Calu3 (cell line): ENCODE measurements around the gene FHAD1. TPM values are rescaled to one million over a fixed set of nuclear protein-coding genes. Genes with fewer than 3 reads are reported as not detected.
"Not testable (repeated sequence)": the region's sequence is repeated elsewhere in the genome, so short reads cannot be mapped to it uniquely, and the experiment has no call there.

Source experiments
- BruUV-seq: library from RNA; stranded (reverse); fragments of 400-500 nt; replicated peaks from 2 replicates; lab custom pipeline; 2021; lab: Mats Ljungman, UMichigan
- CTCF ChIA-PET: fragments of 300-600 bp; sonication (Branson Sonifier 250); formaldehyde crosslinking; loops from one replicate; lab custom pipeline; 2022; ENCODE audit warnings: antibody characterized with exemption; lab: Charles Lee
- DNase-seq: peaks from one replicate; pipeline ENCODE4 v3.0.0; 2022
- H3K27ac Mint-ChIP-seq: one replicate; pipeline ENCODE4 v1.8.0; 2022; ENCODE audit warnings: mixed read lengths; ENCODE audit not compliant: unreplicated experiment
- H3K27me3 Mint-ChIP-seq: one replicate; pipeline ENCODE4 v1.8.0; 2022; ENCODE audit warnings: mixed read lengths; ENCODE audit not compliant: unreplicated experiment
- H3K36me3 Mint-ChIP-seq: one replicate; pipeline ENCODE4 v1.8.0; 2022; ENCODE audit warnings: mild to moderate bottlenecking, moderate library complexity, mixed read lengths; ENCODE audit not compliant: insufficient read depth, unreplicated experiment
- H3K4me1 Mint-ChIP-seq: one replicate; pipeline ENCODE4 v1.8.0; 2022; ENCODE audit warnings: mild to moderate bottlenecking, low read depth, mixed read lengths; ENCODE audit not compliant: unreplicated experiment
- H3K4me3 Mint-ChIP-seq: one replicate; pipeline ENCODE4 v1.8.0; 2022; ENCODE audit warnings: mild to moderate bottlenecking, low read depth, moderate library complexity, mixed read lengths; ENCODE audit not compliant: unreplicated experiment
- H3K9me3 Mint-ChIP-seq: one replicate; pipeline ENCODE4 v1.8.0; 2022; ENCODE audit warnings: low read depth, mixed read lengths; ENCODE audit not compliant: unreplicated experiment
- CTCF ChIP-seq: fragments of 200-600 bp; IDR thresholded peaks from one replicate; pipeline ENCODE4 v1.8.0; 2022; ENCODE audit warnings: antibody characterized with exemption; ENCODE audit not compliant: unreplicated experiment
- intact Hi-C: fragments of 100-400 bp; cut with micrococcal nuclease; formaldehyde crosslinking; loops from one replicate; pipeline ENCODE4 v1.10.0; 2022; ENCODE audit not compliant: unreplicated experiment
- total RNA-seq: library from RNA; stranded (reverse); gene quantifications from 2 replicates; pipeline ENCODE4 v1.2.3, GENCODE V29; 2022

The FHAD1 gene
- total RNA-seq, 1 experiment from 2014 or later = 2.7 TPM

- peak overlapping the region; percentile 24 for H3K4me3 Mint-ChIP-seq
- TF ChIP-seq CTCF = no peak
- peak overlapping the region; percentile 60 for H3K27ac Mint-ChIP-seq
- no peaks in the 10 kb centered on the region for H3K27me3 Mint-ChIP-seq
- intact Hi-C loops = no loop called here
- BruUV-seq = no TSS peak
- no peaks in the 10 kb centered on the region for H3K4me1 Mint-ChIP-seq
- CTCF ChIA-PET = interaction anchor here (0.6 to 2.6 kb wide), 3 partner anchors 15 to 192 kb away, joined by 3 to 20 read pairs (median 3); no protein-coding TSS in a partner anchor
- H3K36me3 Mint-ChIP-seq = peaks cover 28% of the 10 kb centered on the region
- no peak for DNase-seq
- no peaks in the 10 kb centered on the region for H3K9me3 Mint-ChIP-seq
Measured at GRCh38 chr1:15432324-15432723, 185.3 kb downstream of the FHAD1 start.

DNA sequence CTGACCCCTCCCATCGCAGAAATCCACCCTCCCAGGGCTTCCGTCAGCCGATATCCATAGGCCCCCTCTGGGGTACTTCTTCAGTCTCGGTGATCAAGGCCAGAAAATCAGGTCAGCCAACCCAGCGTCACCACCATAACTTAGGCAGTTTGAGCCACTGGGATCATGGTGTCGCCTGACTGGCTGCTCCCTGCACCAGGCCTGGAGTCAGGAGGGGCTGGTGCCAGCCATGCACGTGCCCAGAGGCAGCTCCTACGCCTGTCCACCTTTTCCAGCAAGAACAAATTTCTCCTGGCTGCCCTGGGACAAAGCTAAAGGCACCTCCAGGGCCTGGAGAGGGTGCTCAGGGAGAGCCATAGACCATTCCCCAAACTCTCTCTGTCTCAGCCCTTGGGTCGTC lies 186.4 kb downstream of the FHAD1 start:
- no peaks in the 10 kb centered on the region for H3K27me3 Mint-ChIP-seq
- intact Hi-C loops = no loop called here
- TF ChIP-seq CTCF = no peak
- CTCF ChIA-PET = no interaction called here
- no peaks in the 10 kb centered on the region for H3K4me1 Mint-ChIP-seq
- DNase-seq = no peak
- no peak overlapping the region for H3K27ac Mint-ChIP-seq
- H3K4me3 Mint-ChIP-seq = no peak overlapping the region
- H3K9me3 Mint-ChIP-seq = no peaks in the 10 kb centered on the region
- H3K36me3 Mint-ChIP-seq = peaks cover 27% of the 10 kb centered on the region
- no TSS peak for BruUV-seq

GRCh38 chr1:15434739-15435138 lies 187.7 kb downstream of the FHAD1 start:
- H3K27ac Mint-ChIP-seq, H3K4me3 Mint-ChIP-seq, DNase-seq, BruUV-seq, H3K4me1 Mint-ChIP-seq, CTCF ChIA-PET, H3K9me3 Mint-ChIP-seq, intact Hi-C loops, H3K27me3 Mint-ChIP-seq: not testable (repeated sequence)
- peaks cover 24% of the 10 kb centered on the region for H3K36me3 Mint-ChIP-seq

DNA sequence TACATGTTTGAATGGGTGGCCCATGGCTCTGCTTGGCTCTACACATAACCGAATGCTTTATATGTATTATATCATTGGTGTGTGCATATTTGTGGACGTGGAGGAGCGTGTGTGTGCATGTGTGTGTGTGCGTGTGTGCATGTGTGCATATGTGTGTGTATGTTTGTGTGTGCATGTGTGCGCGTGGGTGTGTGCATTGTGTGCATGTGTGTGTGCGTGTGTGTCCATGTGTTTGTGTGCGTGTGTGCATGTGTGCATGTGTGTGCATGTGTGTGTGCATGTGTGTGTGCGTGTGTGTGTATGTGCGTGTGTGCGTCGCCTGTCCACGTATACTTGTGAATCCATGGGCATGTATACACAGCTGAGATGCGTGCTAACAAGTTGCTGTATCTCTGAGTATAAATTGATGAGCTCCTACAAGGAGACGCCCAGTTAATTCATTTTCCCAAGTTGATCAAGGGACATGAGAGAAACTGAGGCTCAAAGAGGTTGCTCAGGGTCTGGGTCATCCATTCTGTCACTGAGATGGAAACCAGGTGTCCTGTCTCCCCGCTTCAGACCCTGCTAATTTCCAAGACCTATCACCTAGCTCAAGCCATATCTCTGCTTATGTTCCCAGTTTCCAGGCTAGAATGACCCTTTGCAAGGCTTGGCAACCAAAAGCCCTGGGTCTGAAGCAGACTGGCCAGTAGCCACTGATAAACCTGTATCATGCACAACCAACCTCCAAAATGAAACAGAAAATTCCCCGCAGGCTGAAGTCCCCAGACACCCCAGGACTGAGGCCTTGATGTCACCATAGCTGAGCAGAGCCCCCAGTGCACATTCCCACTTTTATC lies 188.4 kb downstream of the FHAD1 start:
- no peaks in the 10 kb centered on the region for H3K9me3 Mint-ChIP-seq
- no TSS peak for BruUV-seq
- H3K4me3 Mint-ChIP-seq = no peak overlapping the region
- no peaks in the 10 kb centered on the region for H3K4me1 Mint-ChIP-seq
- H3K27me3 Mint-ChIP-seq = no peaks in the 10 kb centered on the region
- H3K27ac Mint-ChIP-seq = no peak overlapping the region
- no peak for TF ChIP-seq CTCF
- DNase-seq = no peak
- H3K36me3 Mint-ChIP-seq = peaks cover 17% of the 10 kb centered on the region
- CTCF ChIA-PET = interaction anchor here (0.6 kb wide), 1 partner anchor 265 kb away, joined by 3 read pairs; no protein-coding TSS in a partner anchor
- intact Hi-C loops = no loop called here
